NCI-H1694 treated with DMSO at 0.1 percent for 48 hours (cell line): ENCODE data around the gene ABCA13.

Source experiments
- DNase-seq: peaks from one replicate; lab custom pipeline; 2025; lab: John Stamatoyannopoulos, UW

Gene ABCA13

DNA sequence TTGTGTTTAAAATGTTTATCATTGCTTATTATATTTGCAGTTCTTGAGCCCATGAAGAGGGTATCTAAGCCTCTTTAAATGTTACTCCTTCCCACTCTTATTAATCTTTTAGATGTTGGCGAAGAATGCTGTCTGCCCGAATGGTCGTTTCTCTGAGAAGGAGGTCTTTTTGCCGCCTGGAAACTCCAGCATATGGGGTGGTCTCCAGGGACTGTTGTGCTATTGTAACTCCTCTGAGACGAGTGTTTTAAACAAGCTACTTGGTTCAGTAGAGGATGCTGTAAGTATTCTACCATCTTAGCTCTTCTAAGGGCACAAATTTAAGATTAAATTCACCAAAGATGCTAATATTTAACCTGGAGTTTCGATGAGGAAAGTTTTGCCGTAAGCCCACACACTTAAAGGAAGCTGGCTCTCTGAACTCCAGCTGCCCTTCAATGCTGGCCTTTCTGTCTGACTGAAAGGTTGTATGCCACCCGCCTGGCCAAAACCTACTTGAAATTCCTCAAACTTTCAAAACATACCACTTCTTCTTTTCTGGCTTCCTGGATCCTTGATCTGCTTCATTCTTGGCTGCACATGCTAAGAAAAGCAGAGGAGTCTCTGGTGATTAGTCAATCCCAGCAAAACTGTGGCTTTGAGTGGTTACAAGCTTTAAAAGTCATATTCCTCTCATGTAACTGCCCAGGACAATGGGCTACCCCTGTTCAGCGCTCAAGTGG lies 74.7 kb downstream of the ABCA13 start:
- no peak for DNase-seq

DNA sequence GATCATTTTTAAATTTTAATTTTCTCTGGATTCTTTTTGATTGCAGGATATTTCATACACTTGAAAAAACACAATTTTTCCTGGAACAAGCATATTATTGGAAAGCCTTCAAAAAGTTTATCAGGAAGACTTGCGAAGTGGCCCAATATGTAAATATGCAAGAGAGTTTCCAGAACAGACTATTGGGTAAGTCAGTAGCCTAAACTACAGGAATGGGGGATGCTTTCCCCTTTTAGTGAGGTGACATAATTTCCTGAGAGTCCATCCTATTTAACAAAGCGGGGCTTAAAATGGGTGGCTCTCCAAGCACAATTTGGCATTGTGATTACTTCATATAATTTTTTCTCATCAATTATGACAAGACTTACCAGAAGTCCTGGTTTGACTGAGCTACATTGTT lies 77.9 kb downstream of the ABCA13 start:
- no peak for DNase-seq

GRCh38 chr7:48250441-48250951 lies 79.2 kb downstream of the ABCA13 start:
- no peak for DNase-seq

GRCh38 chr7:48251766-48252165 lies 80.5 kb downstream of the ABCA13 start:
- DNase-seq: no peak

DNA sequence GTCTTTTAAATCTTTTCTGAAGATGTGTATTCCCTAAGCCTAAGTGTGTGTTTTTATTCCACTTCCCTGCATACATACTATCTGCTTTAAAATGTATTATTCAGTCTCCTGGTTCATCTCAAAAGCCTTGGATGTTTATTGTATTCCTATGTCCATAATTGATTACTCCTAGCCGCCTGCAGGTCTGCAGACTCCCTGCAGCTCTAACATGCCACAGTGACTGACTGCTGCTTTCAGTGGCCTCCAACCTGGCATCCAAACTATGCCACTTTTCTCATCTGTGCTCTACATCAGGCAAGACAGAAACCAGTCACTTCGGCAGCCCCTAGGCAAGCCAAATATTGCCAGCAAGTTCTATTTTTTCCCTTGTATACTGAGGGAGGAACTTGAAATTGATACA lies 81.7 kb downstream of the ABCA13 start:
- DNase-seq: no peak

GRCh38 chr7:48255046-48255445 lies 83.8 kb downstream of the ABCA13 start:
- no peak for DNase-seq

- no peak for DNase-seq
Measured at GRCh38 chr7:48259463-48260280, 88.4 kb downstream of the ABCA13 start.

- no peak for DNase-seq
Measured at GRCh38 chr7:48261696-48262095, 90.4 kb downstream of the ABCA13 start.

GRCh38 chr7:48262606-48263310 lies 91.5 kb downstream of the ABCA13 start:
- no peak for DNase-seq

- no peak for DNase-seq
Measured at GRCh38 chr7:48263311-48263650, 92.0 kb downstream of the ABCA13 start.

DNA sequence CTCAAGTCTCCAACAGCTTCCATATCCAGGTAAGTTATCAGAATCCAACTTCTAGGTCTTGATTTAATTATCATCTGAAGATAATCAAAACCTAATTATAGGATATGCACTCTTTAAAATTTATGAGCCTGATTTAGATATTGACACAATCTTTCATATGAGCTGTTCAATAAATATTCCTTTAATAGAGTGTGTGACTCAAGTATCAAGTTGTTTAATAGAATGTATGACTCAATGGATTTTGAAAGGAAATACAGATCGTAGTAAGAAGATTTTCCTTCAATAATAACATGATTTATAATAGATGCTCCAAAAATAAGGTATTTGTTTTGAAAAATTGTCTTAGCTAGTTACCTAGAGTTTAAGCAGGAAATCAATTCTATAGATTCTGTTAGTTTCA lies 97.8 kb downstream of the ABCA13 start:
- no peak for DNase-seq

DNA sequence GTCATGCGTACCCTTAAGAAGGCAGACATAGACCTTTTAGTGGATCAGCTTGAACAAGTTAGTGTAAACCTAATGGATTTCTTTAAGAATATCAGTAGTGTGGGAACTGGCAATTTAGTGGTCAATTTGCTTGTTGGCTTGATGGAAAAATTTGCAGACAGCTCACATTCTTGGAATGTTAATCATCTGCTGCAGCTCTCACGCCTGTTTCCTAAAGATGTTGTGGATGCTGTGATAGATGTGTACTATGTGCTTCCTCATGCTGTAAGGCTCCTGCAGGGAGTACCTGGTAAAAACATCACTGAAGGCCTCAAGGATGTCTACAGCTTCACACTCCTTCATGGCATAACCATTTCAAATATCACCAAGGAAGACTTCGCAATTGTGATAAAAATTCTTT lies 103.4 kb downstream of the ABCA13 start:
- DNase-seq: no peak

DNA sequence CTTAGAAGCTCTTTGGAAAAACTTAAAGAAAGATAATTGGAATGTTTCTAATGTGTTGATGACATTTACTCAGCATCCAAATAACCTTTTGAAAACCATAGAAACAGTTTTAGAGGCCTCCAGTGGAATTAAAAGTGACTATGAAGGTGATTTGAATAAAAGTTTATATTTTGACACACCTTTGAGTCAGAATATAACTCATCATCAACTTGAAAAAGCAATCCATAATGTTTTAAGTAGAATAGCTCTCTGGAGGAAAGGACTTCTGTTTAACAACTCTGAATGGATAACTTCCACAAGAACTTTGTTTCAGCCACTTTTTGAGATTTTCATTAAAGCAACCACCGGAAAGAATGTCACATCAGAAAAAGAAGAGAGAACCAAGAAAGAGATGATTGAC lies 108.2 kb downstream of the ABCA13 start:
- no peak for DNase-seq

GRCh38 chr7:48280100-48280499 lies 108.8 kb downstream of the ABCA13 start:
- no peak for DNase-seq

DNA sequence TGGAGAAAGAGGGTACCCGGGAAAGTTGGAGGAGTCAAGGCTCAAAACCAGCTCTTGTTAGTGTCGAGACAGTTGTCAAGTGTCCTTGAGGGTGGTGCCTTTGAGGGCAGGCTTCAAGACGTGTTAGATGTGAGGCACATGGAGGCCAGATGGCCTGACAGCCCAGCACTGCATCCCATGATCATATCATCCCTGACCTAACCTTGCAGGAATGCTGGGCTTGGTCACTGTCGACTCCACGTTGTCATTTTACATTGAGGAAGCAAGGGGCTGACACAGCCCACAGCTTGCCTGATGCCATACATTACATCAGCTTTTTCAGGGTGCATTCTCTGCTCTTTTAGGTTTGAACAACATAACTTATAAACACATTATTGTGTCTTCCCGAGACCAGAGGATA lies 114.1 kb downstream of the ABCA13 start:
- DNase-seq: no peak

DNA sequence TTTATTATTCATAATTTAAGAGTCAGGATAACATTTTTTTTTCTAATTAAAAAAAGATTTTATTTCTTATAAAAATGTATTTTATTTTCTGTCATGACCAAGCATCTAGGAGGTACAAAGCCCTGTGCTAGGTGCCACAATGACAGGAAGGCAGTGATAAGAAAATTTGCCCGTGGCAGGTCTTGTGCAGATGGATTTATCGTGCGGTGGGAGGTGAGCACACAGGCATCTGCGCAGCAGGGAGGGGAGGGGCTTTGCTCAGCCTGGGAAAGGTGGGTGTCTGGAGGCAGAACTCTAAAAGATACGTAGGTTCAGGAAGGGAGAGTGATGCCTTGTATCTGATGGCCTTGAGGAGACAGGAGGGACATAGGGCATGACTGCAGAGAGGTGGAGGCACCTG lies 115.6 kb downstream of the ABCA13 start:
- no peak for DNase-seq

- no peak for DNase-seq
Measured at GRCh38 chr7:48289656-48290055, 118.4 kb downstream of the ABCA13 start.

DNA sequence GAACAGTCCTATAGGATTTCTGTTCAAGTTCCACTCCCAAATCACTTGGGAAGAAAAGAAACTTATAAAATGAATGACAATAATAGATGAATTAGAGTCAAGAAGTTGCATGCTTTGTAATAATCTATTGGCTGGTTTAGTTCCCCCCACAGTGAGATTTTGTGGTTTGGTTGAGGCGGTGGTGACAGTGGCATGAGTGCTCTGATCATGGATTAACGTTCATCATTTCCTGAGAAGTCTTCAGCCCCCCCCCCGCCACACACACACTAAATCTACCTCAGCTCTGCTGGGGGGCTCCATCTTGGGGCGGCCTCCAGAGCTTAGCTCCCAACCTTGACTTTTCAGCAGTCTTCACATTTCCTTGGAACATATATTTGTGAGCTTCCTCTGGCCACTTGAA lies 121.7 kb downstream of the ABCA13 start:
- no peak for DNase-seq

- DNase-seq: no peak
Measured at GRCh38 chr7:48295296-48295971, 124.2 kb downstream of the ABCA13 start.

- DNase-seq: no peak
Measured at GRCh38 chr7:48296966-48297365, 125.7 kb downstream of the ABCA13 start.

DNA sequence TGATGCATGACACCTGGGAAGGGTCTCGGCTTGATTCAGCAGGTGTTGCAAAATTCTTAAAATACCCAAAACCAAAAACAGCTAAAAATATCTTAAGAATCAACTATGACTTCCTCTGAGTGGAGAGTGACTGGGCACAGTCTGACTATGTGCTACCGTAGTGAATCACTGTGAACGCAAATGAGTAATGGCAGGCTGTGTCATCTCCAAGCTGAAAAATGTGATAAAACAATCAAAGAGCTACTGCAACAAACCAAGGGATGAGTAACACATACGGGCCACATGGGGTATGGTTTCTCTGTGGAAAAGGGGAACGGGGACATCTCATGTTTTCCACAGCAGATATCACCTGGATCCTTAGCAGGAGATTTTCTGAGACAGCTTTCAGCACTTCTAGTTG lies 127.5 kb downstream of the ABCA13 start:
- no peak for DNase-seq

GRCh38 chr7:48299580-48300169 lies 128.4 kb downstream of the ABCA13 start:
- peak; percentile 8 for DNase-seq
